Keratinocyte (primary cell): ENCODE data around the gene NFAM1. TPM values are rescaled to one million over a fixed set of nuclear protein-coding genes. Genes with fewer than 3 reads are reported as not detected.

Experiments
- DNase-seq: peaks from one replicate; pipeline ENCODE4 v3.0.0-alpha.2; 2011; ENCODE audit warnings: low read depth, missing footprints, low spot score
- FAIRE-seq: peaks from 2 replicates; lab custom pipeline; 2011; peaks lifted over from hg19 to GRCh38; lab: Jason Lieb, UNC
- H2AFZ ChIP-seq: 2 replicates; pipeline ENCODE4 v1.6.0; 2012; ENCODE audit warnings: low read length, control low read depth, inconsistent platforms; ENCODE audit not compliant: control insufficient read depth
- H3K27ac ChIP-seq: 2 replicates; pipeline ENCODE4 v1.5.1; 2011; ENCODE audit warnings: low read length; ENCODE audit not compliant: control insufficient read depth, insufficient read depth
- H3K27me3 ChIP-seq: 3 replicates; pipeline ENCODE4 v1.6.0; 2011; ENCODE audit warnings: low read length; ENCODE audit not compliant: control insufficient read depth, insufficient read depth; ENCODE audit errors: extremely low read depth
- H3K36me3 ChIP-seq, 2 experiments: 2 replicates in 1 of 2; 3 replicates in 1 of 2; pipeline ENCODE4 v1.5.1; 2011; ENCODE audit warnings: low read length in 2 of 2, mild to moderate bottlenecking in 1 of 2; ENCODE audit not compliant: control insufficient read depth in 2 of 2, insufficient read depth in 2 of 2; ENCODE audit errors: extremely low read depth in 1 of 2
- H3K4me1 ChIP-seq: 3 replicates; pipeline ENCODE4 v1.5.1; 2011; ENCODE audit warnings: low read length; ENCODE audit not compliant: control insufficient read depth, insufficient read depth; ENCODE audit errors: extremely low read depth
- H3K4me2 ChIP-seq: 3 replicates; pipeline ENCODE4 v1.6.0; 2011; ENCODE audit warnings: low read depth, low read length; ENCODE audit not compliant: control insufficient read depth, insufficient read depth; ENCODE audit errors: extremely low read depth
- H3K4me3 ChIP-seq, 3 experiments: fragments of 200-600 bp in 1 of 3; sonication (generic) in 1 of 3; 2 replicates in 2 of 3; 3 replicates in 1 of 3; pipeline ENCODE4 v1.5.1; 2011 to 2016; ENCODE audit warnings: low read length in 3 of 3, mild to moderate bottlenecking in 3 of 3, control low read depth in 2 of 3, inconsistent platforms in 1 of 3, low read depth in 1 of 3, mixed read lengths in 1 of 3, mixed run types in 1 of 3, moderate library complexity in 1 of 3; ENCODE audit not compliant: control insufficient read depth in 2 of 3, insufficient read depth in 2 of 3; ENCODE audit errors: extremely low read depth in 1 of 3
- H3K79me2 ChIP-seq: 2 replicates; pipeline ENCODE4 v1.6.0; 2012; ENCODE audit warnings: low read length; ENCODE audit not compliant: control insufficient read depth, insufficient read depth
- H3K9ac ChIP-seq: 3 replicates; pipeline ENCODE4 v1.6.0; 2011; ENCODE audit warnings: low read length; ENCODE audit not compliant: control insufficient read depth, insufficient read depth; ENCODE audit errors: extremely low read depth
- H3K9me1 ChIP-seq: 3 replicates; pipeline ENCODE4 v1.6.0; 2011; ENCODE audit warnings: low read length; ENCODE audit not compliant: control insufficient read depth, insufficient read depth; ENCODE audit errors: extremely low read depth
- H3K9me3 ChIP-seq: 2 replicates; pipeline ENCODE4 v1.5.1; 2012; ENCODE audit warnings: low read depth, low read length; ENCODE audit not compliant: control insufficient read depth
- H4K20me1 ChIP-seq: 3 replicates; pipeline ENCODE4 v1.6.0; 2011; ENCODE audit warnings: low read length; ENCODE audit not compliant: control insufficient read depth, insufficient read depth; ENCODE audit errors: extremely low read depth
- CTCF ChIP-seq, 3 experiments: IDR thresholded peaks in 1 of 3; conservative IDR thresholded peaks in 1 of 3; optimal IDR thresholded peaks in 1 of 3; 2 replicates in 2 of 3; 3 replicates in 1 of 3; pipeline versions ENCODE3 to v1.5.1; 2011; ENCODE audit warnings: low read length in 3 of 3, mild to moderate bottlenecking in 3 of 3, moderate library complexity in 2 of 3, control low read depth in 1 of 3, inconsistent platforms in 1 of 3; ENCODE audit not compliant: insufficient read depth in 2 of 3; ENCODE audit errors: extremely low read depth in 1 of 3
- EZH2 ChIP-seq: IDR thresholded peaks from one replicate; pipeline ENCODE4 v1.6.1; 2012; ENCODE audit warnings: inconsistent platforms, mild to moderate bottlenecking, low read length, moderate library complexity
- dilution Hi-C: fragments of 300-500 bp; cut with MboI; formaldehyde crosslinking; loops from one replicate; pipeline ENCODE4 v1.7.0; 2020; ENCODE audit warnings: low sequenced_read_pairs; ENCODE audit not compliant: extremely low pct_ligation_motif_present
- polyA plus RNA-seq, 5 experiments: library from polyadenylated mRNA; depleted of rRNA in 3 of 5; stranded (reverse) in 3 of 5; stranded (forward) in 1 of 5; unstranded in 1 of 5; fragments of >200 nt; gene quantifications; 1 replicate in 1 of 5; 2 replicates in 3 of 5; 3 replicates in 1 of 5; pipeline versions ENCODE4 v1.2.1 to v1.2.3, GENCODE V29; 2011 to 2012; ENCODE audit warnings: missing spikeins in 2 of 5, low read depth in 1 of 5, low replicate concordance in 1 of 5

The NFAM1 gene
- polyA plus RNA-seq, 1 donor (not counting 4 experiments of a cell fraction or from before 2014, with no cell fraction given) = not detected

GRCh38 chr22:42440728-42441127 is 8.5 kb upstream of the NFAM1 start:
- DNase-seq (no peak), FAIRE-seq (no peak)
- H3K27ac ChIP-seq = no peak overlapping the region
- peaks cover 30% of the 10 kb centered on the region for H3K4me1 ChIP-seq
- H3K9me1 ChIP-seq = no peaks in the 10 kb centered on the region
- TF ChIP-seq CTCF (optimal IDR thresholded peaks at IDR 0.05 in 1 of 3, IDR thresholded peaks at IDR 0.05 in 1 of 3, conservative IDR thresholded peaks at IDR 0.05 in 1 of 3; ENCODE audit: extremely low read depth in 1 of 3, insufficient read depth in 2 of 3, low read length in 3 of 3) (no peak), EZH2 (no peak)
- H3K9me3 ChIP-seq = no peaks in the 10 kb centered on the region
- H3K27me3 ChIP-seq = peaks cover 6% of the 10 kb centered on the region
- dilution Hi-C loops = no loop called here
- no peak overlapping the region for H3K9ac ChIP-seq
- H3K4me2 ChIP-seq = no peak overlapping the region
- H3K79me2 ChIP-seq = no peaks in the 10 kb centered on the region
- H4K20me1 ChIP-seq = no peaks in the 10 kb centered on the region
- no peak overlapping the region for H3K4me3 ChIP-seq
- no peaks in the 10 kb centered on the region for H3K36me3 ChIP-seq
- no peak overlapping the region for H2AFZ ChIP-seq

- Histone ChIP-seq H3K27ac (no peak overlapping the region), H3K27me3 (peaks cover 6% of the 10 kb centered on the region), H3K79me2 (no peaks in the 10 kb centered on the region), H3K4me1 (peaks cover 30% of the 10 kb centered on the region), H3K4me3 (no peak overlapping the region), H4K20me1 (no peaks in the 10 kb centered on the region), H2AFZ (no peak overlapping the region), H3K36me3 (no peaks in the 10 kb centered on the region), H3K9me1 (no peaks in the 10 kb centered on the region), H3K4me2 (peak overlapping the region; percentile 35), H3K9me3 (no peaks in the 10 kb centered on the region), H3K9ac (no peak overlapping the region)
- TF ChIP-seq CTCF (optimal IDR thresholded peaks at IDR 0.05 in 1 of 3, IDR thresholded peaks at IDR 0.05 in 1 of 3, conservative IDR thresholded peaks at IDR 0.05 in 1 of 3; ENCODE audit: extremely low read depth in 1 of 3, insufficient read depth in 2 of 3, low read length in 3 of 3) (no peak), EZH2 (no peak)
- dilution Hi-C loops = no loop called here
- DNase-seq = no peak
- FAIRE-seq = no peak
Measured at GRCh38 chr22:42439821-42440674, 7.8 kb upstream of the NFAM1 start.
